Measurements from ENCODE around the gene CHD1L.
"Not testable (repeated sequence)": the region's sequence is repeated elsewhere in the genome, so short reads cannot be mapped to it uniquely, and the experiment has no call there.

CHD1L gene

GRCh38 chr1:147235822-147236221, 6.7 kb upstream of the CHD1L start:
- no peak for FAIRE-seq

GRCh38 chr1:147236448-147236847, 6.0 kb upstream of the CHD1L start:
- no peak for FAIRE-seq

- FAIRE-seq = no peak
These were observed 5.3 kb upstream of the CHD1L start for GRCh38 chr1:147236959-147237791.

GRCh38 chr1:147238053-147238902, 4.2 kb upstream of the CHD1L start:
- FAIRE-seq = peak; percentile 94

- FAIRE-seq = no peak
These were observed 3.3 kb upstream of the CHD1L start for GRCh38 chr1:147238925-147239820.

GRCh38 chr1:147240131-147240721, 2.3 kb upstream of the CHD1L start:
- FAIRE-seq = not testable (repeated sequence)

- FAIRE-seq = no peak
These were observed 493 bp upstream of the CHD1L start for GRCh38 chr1:147241934-147242448.

GRCh38 chr1:147243228-147243685, 773 bp downstream of the CHD1L start:
- no peak for FAIRE-seq

GRCh38 chr1:147243841-147244240, 1.4 kb downstream of the CHD1L start:
- FAIRE-seq = no peak

- no peak for FAIRE-seq
These were observed 2.6 kb downstream of the CHD1L start for GRCh38 chr1:147245129-147245528.

GRCh38 chr1:147245586-147246021, 3.1 kb downstream of the CHD1L start:
- no peak for FAIRE-seq

GRCh38 chr1:147246044-147246690, 3.7 kb downstream of the CHD1L start:
- FAIRE-seq = no peak

GRCh38 chr1:147246910-147247655, 4.6 kb downstream of the CHD1L start:
- no peak for FAIRE-seq

GRCh38 chr1:147247656-147248238, 5.3 kb downstream of the CHD1L start:
- FAIRE-seq = no peak

- FAIRE-seq = no peak
These were observed 10.1 kb downstream of the CHD1L start for GRCh38 chr1:147252540-147252939.

- no peak for FAIRE-seq
These were observed 18.5 kb downstream of the CHD1L start for GRCh38 chr1:147260956-147261355.

- no peak for FAIRE-seq
These were observed 21.8 kb downstream of the CHD1L start for GRCh38 chr1:147264158-147264768.

GRCh38 chr1:147266381-147266780, 23.9 kb downstream of the CHD1L start:
- FAIRE-seq = no peak

- no peak for FAIRE-seq
These were observed 25.2 kb downstream of the CHD1L start for GRCh38 chr1:147267711-147268110.

- no peak for FAIRE-seq
These were observed 28.2 kb downstream of the CHD1L start for GRCh38 chr1:147270721-147271120.

All from islet of Langerhans (tissue), 1 donor.